ENCODE data around the gene GCAT. TPM values are rescaled to one million over a fixed set of nuclear protein-coding genes. Genes with fewer than 3 reads are reported as not detected.

Gene GCAT
- total RNA-seq, 1 donor from 2014 or later: 27.6 TPM

DNA sequence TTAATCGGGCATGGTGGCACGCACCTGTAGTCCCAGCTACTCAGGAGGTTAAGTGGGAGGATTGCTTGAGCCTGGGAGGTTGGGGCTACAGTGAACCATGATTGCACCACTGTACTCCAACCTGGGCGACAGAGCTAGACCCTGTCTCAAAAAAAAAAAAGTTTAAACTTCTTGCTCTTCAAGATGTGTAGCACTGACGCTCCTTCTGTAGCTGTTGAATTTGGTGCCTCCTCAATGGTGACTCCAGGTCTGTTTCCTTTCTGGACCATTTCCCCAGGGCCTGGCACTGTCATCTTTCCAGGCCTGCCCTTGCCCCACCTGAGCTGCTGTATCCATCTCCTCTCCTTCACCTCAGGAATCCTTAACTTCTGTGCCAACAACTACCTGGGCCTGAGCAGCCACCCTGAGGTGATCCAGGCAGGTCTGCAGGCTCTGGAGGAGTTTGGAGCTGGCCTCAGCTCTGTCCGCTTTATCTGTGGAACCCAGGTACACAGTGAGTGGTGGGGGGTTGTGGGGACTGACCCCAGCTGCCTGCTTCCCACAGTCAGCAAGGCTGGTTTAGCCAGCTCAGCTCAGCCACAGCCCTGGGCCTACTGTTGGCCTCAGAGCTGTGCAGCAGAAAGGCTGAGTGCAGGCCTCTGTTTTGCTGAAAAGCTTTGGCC, 2.1 kb downstream of the GCAT start:
- no peak overlapping the region for H3K4me3 ChIP-seq (ENCODE audit: low read depth, low read length)
- no peak for DNase-seq (ENCODE audit: low read depth)
- peak; percentile 32 for FAIRE-seq
- no peaks in the 10 kb centered on the region for H3K27me3 ChIP-seq (ENCODE audit: control insufficient read depth, insufficient read depth, low read length)
- TF ChIP-seq, protein P1, sequence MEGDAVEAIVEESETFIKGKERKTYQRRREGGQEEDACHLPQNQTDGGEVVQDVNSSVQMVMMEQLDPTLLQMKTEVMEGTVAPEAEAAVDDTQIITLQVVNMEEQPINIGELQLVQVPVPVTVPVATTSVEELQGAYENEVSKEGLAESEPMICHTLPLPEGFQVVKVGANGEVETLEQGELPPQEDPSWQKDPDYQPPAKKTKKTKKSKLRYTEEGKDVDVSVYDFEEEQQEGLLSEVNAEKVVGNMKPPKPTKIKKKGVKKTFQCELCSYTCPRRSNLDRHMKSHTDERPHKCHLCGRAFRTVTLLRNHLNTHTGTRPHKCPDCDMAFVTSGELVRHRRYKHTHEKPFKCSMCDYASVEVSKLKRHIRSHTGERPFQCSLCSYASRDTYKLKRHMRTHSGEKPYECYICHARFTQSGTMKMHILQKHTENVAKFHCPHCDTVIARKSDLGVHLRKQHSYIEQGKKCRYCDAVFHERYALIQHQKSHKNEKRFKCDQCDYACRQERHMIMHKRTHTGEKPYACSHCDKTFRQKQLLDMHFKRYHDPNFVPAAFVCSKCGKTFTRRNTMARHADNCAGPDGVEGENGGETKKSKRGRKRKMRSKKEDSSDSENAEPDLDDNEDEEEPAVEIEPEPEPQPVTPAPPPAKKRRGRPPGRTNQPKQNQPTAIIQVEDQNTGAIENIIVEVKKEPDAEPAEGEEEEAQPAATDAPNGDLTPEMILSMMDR (IDR thresholded peaks at IDR 0.05; ENCODE audit: insufficient read depth, low read length, severe bottlenecking): no peak
- H3K36me3 ChIP-seq (ENCODE audit: control insufficient read depth, insufficient read depth, low read length): peaks cover 3% of the 10 kb centered on the region

DNA sequence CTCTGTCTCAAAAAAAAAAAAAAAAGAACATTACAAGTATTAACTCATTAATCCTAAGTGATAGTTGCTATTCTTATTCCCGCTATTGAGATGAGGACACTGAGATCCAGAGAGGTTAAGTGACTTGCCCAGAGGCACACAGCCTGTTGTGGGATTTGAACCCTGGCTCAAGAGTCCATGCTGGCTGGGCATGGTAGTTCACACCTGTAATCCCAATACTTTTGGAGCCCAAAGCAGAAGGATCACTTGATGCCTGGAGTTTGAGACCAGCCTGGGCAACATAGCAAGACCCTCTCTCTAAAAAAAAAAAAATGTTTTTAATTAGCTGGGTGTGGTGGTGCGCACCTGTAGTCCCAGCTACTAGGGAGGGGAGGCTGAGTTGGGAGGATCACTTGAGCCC, 4.1 kb downstream of the GCAT start:
- H3K4me3 ChIP-seq (ENCODE audit: low read depth, low read length): no peak overlapping the region
- FAIRE-seq (no peak), DNase-seq (ENCODE audit: low read depth) (no peak)
- no peaks in the 10 kb centered on the region for H3K27me3 ChIP-seq (ENCODE audit: control insufficient read depth, insufficient read depth, low read length)
- H3K36me3 ChIP-seq (ENCODE audit: control insufficient read depth, insufficient read depth, low read length): peaks cover 8% of the 10 kb centered on the region
- TF ChIP-seq, protein P1 (IDR thresholded peaks at IDR 0.05; ENCODE audit: insufficient read depth, low read length, severe bottlenecking): no peak

DNA sequence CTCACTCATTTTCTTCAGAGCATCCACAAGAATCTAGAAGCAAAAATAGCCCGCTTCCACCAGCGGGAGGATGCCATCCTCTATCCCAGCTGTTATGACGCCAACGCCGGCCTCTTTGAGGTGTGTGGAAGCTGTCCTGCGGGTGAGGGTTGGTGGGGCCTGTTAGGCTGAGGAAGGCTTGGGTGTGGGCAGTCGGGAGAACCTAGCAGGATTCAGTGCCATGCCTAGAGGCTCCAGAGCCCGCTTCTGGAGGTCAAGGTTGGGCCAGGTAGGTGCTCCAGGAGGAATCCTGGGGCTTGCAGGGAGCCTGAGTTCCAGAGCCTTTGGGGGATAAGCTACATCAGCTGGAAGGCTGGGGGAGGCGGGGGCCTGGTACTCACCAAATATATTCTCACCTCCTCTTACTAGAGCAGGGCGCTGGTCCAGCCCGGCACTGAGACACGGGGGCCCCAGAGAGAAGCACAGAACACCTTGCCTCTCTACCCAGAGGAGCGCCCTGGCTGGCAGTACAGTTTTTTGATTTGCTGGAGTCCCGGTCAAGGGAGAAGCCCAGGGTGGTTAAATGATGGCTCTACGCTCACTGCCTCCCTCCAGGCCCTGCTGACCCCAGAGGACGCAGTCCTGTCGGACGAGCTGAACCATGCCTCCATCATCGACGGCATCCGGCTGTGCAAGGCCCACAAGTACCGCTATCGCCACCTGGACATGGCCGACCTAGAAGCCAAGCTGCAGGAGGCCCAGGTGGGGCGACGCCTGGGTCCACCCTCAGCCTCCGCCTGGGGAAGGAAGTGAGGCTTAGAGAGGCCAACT, 5.3 kb downstream of the GCAT start:
- DNase-seq (ENCODE audit: low read depth): no peak

DNA sequence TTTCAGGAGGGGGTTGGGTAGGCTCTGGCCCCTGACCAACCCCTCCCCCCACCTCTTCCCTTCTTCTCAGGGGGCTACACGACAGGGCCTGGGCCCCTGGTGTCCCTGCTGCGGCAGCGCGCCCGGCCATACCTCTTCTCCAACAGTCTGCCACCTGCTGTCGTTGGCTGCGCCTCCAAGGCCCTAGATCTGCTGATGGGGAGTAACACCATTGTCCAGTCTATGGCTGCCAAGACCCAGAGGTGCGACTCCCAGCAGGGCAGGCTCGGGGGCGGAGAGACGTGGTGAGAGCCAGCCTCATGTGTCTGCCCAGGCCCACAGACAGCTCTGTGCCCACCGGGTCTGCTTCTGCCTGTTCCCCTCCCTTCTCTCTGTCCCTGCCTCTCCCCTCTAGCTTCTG, 7.9 kb downstream of the GCAT start:
- Histone ChIP-seq H3K4me3 (ENCODE audit: low read depth, low read length) (no peak overlapping the region), H3K36me3 (ENCODE audit: control insufficient read depth, insufficient read depth, low read length) (peaks cover 9% of the 10 kb centered on the region), H3K27me3 (ENCODE audit: control insufficient read depth, insufficient read depth, low read length) (no peaks in the 10 kb centered on the region)
- FAIRE-seq (peak; percentile 36), DNase-seq (ENCODE audit: low read depth) (no peak)
- TF ChIP-seq, protein P1 (IDR thresholded peaks at IDR 0.05; ENCODE audit: insufficient read depth, low read length, severe bottlenecking): no peak

More for the DNA sequence above, 5.3 kb downstream of the GCAT start:
- peaks cover 9% of the 10 kb centered on the region for H3K36me3 ChIP-seq (ENCODE audit: control insufficient read depth, insufficient read depth, low read length)
- no peaks in the 10 kb centered on the region for H3K27me3 ChIP-seq (ENCODE audit: control insufficient read depth, insufficient read depth, low read length)
- TF ChIP-seq, protein P1 (IDR thresholded peaks at IDR 0.05; ENCODE audit: insufficient read depth, low read length, severe bottlenecking): no peak
- peak; percentile 7 for FAIRE-seq
- H3K4me3 ChIP-seq (ENCODE audit: low read depth, low read length): no peak overlapping the region

DNA sequence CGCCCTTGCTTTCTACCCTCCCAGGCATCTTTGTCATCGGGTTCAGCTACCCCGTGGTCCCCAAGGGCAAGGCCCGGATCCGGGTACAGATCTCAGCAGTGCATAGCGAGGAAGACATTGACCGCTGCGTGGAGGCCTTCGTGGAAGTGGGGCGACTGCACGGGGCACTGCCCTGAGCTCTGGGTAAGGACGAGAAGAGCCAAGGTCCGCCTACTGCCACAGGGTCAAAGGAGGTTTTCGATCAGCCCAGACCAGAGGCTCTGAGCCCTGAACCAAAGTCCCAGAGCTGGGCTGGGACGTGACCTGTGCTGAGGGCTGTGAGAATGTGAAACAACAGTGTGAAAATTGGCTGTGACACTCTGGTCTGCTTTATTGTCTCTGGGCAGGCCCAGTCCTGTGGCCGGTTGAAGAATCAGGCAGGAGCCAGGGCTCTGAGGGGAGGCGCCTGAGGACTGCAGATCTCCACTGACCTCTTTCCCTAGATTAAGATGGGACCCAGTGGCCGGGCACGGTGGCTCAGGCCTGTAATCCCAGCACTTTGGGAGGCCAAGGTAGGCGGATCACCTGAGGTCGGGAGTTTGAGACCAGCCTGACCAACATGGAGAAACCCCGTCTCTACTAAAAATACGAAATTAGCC, 8.9 kb downstream of the GCAT start:
- TF ChIP-seq, protein P1 (IDR thresholded peaks at IDR 0.05; ENCODE audit: insufficient read depth, low read length, severe bottlenecking): no peak
- Histone ChIP-seq H3K4me3 (ENCODE audit: low read depth, low read length) (no peak overlapping the region), H3K36me3 (ENCODE audit: control insufficient read depth, insufficient read depth, low read length) (peaks cover 9% of the 10 kb centered on the region), H3K27me3 (ENCODE audit: control insufficient read depth, insufficient read depth, low read length) (no peaks in the 10 kb centered on the region)
- DNase-seq (ENCODE audit: low read depth) (no peak), FAIRE-seq (no peak)
